ENCODE results near the gene JKAMP. TPM values are rescaled to one million over a fixed set of nuclear protein-coding genes. Genes with fewer than 3 reads are reported as not detected.
"Not testable (repeated sequence)": the region's sequence is repeated elsewhere in the genome, so short reads cannot be mapped to it uniquely, and the experiment has no call there.

JKAMP gene
- 10 to 100 TPM; 30.3 to 32.7 TPM for total RNA-seq

GRCh38 chr14:59483819-59484638 is at the start of gene JKAMP, which contains the start of gene L3HYPDH:
Gene JKAMP (plus strand): TSS chr14:59484517. CDS start chr14:59484590, 73 bp downstream.
Gene L3HYPDH (minus strand): TSS chr14:59484408. CDS start chr14:59484316, 92 bp downstream.
- DNase-seq = peak; percentile 98
- Mint-ChIP-seq H3K27me3 (no peaks in the 10 kb centered on the region), H3K27ac (peak within 1 kb of the TSS; percentile 96), H3K9me3 (no peaks in the 10 kb centered on the region), H3K36me3 (ENCODE audit: low read depth) (peaks cover 14% of the 10 kb centered on the region), H3K4me1 (peaks cover 65% of the 10 kb centered on the region), H3K4me3 (peak within 1 kb of the TSS; percentile 97)
- ChIA-PET POLR2A (interaction anchor here (0.6 kb wide), 1 partner anchor 88 kb away, joined by 5 read pairs; no protein-coding TSS in a partner anchor), CTCF (interaction anchor here (1.0 to 3.0 kb wide), 5 partner anchors 11 to 156 kb away, joined by 3 to 14 read pairs (median 5); no protein-coding TSS in a partner anchor)

GRCh38 chr14:59435101-59435500 is 49.2 kb upstream of the JKAMP start:
- Mint-ChIP-seq H3K36me3 (ENCODE audit: low read depth) (no peaks in the 10 kb centered on the region), H3K4me3 (no peak overlapping the region), H3K9me3 (no peaks in the 10 kb centered on the region), H3K27ac (no peak overlapping the region), H3K27me3 (no peaks in the 10 kb centered on the region), H3K4me1 (peaks cover 2% of the 10 kb centered on the region)
- ChIA-PET CTCF (interaction anchor here (1.4 kb wide), 1 partner anchor 306 kb away, joined by 3 read pairs; no protein-coding TSS in a partner anchor), POLR2A (no interaction called here)
- no peak for DNase-seq

- no peaks in the 10 kb centered on the region for H3K9me3 Mint-ChIP-seq
- no peaks in the 10 kb centered on the region for H3K27me3 Mint-ChIP-seq
- ChIA-PET CTCF (interaction anchor here (1.4 kb wide), 1 partner anchor 307 kb away, joined by 3 read pairs; no protein-coding TSS in a partner anchor), POLR2A (no interaction called here)
- no peak overlapping the region for H3K4me3 Mint-ChIP-seq
- H3K27ac Mint-ChIP-seq = no peak overlapping the region
- no peaks in the 10 kb centered on the region for H3K36me3 Mint-ChIP-seq (ENCODE audit: low read depth)
- H3K4me1 Mint-ChIP-seq = peaks cover 2% of the 10 kb centered on the region
- DNase-seq = no peak
These were observed 48.3 kb upstream of the JKAMP start for GRCh38 chr14:59435987-59436386.

GRCh38 chr14:59438195-59438647 is 46.1 kb upstream of the JKAMP start:
- Mint-ChIP-seq H3K27ac (no peak overlapping the region), H3K4me3 (no peak overlapping the region), H3K36me3 (ENCODE audit: low read depth) (no peaks in the 10 kb centered on the region), H3K9me3 (no peaks in the 10 kb centered on the region), H3K27me3 (no peaks in the 10 kb centered on the region), H3K4me1 (peaks cover 2% of the 10 kb centered on the region)
- ChIA-PET POLR2A (no interaction called here), CTCF (no interaction called here)
- no peak for DNase-seq

- ChIA-PET CTCF (no interaction called here), POLR2A (no interaction called here)
- H3K36me3 Mint-ChIP-seq (ENCODE audit: low read depth) = no peaks in the 10 kb centered on the region
- no peaks in the 10 kb centered on the region for H3K9me3 Mint-ChIP-seq
- peaks cover 2% of the 10 kb centered on the region for H3K4me1 Mint-ChIP-seq
- DNase-seq = no peak
- H3K4me3 Mint-ChIP-seq = no peak overlapping the region
- no peak overlapping the region for H3K27ac Mint-ChIP-seq
- H3K27me3 Mint-ChIP-seq = no peaks in the 10 kb centered on the region
These were observed 44.9 kb upstream of the JKAMP start for GRCh38 chr14:59439256-59439965.

GRCh38 chr14:59448673-59449072 is 35.6 kb upstream of the JKAMP start:
- DNase-seq; POLR2A ChIA-PET; H3K36me3 Mint-ChIP-seq (ENCODE audit: low read depth); H3K27me3 Mint-ChIP-seq; H3K9me3 Mint-ChIP-seq; H3K4me1 Mint-ChIP-seq; H3K4me3 Mint-ChIP-seq; H3K27ac Mint-ChIP-seq; CTCF ChIA-PET: not testable (repeated sequence)

- no peak for DNase-seq
- Mint-ChIP-seq H3K9me3 (no peaks in the 10 kb centered on the region), H3K4me1 (no peaks in the 10 kb centered on the region), H3K4me3 (no peak overlapping the region), H3K27me3 (no peaks in the 10 kb centered on the region), H3K27ac (no peak overlapping the region), H3K36me3 (ENCODE audit: low read depth) (peaks cover 4% of the 10 kb centered on the region)
- POLR2A ChIA-PET = no interaction called here
- CTCF ChIA-PET = interaction anchor here (1.6 kb wide), 1 partner anchor 22 kb away, joined by 3 read pairs; no protein-coding TSS in a partner anchor
These were observed 33.6 kb upstream of the JKAMP start for GRCh38 chr14:59450716-59451115.

GRCh38 chr14:59451849-59452248 is 32.5 kb upstream of the JKAMP start:
- no peak overlapping the region for H3K4me3 Mint-ChIP-seq
- DNase-seq = no peak
- no peaks in the 10 kb centered on the region for H3K4me1 Mint-ChIP-seq
- ChIA-PET CTCF (no interaction called here), POLR2A (no interaction called here)
- H3K36me3 Mint-ChIP-seq (ENCODE audit: low read depth) = peaks cover 7% of the 10 kb centered on the region
- H3K27me3 Mint-ChIP-seq = no peaks in the 10 kb centered on the region
- no peaks in the 10 kb centered on the region for H3K9me3 Mint-ChIP-seq
- H3K27ac Mint-ChIP-seq = no peak overlapping the region

- Mint-ChIP-seq H3K36me3 (ENCODE audit: low read depth) (peaks cover 9% of the 10 kb centered on the region), H3K4me1 (no peaks in the 10 kb centered on the region), H3K27me3 (no peaks in the 10 kb centered on the region), H3K4me3 (no peak overlapping the region), H3K9me3 (no peaks in the 10 kb centered on the region), H3K27ac (no peak overlapping the region)
- DNase-seq = no peak
- ChIA-PET CTCF (no interaction called here), POLR2A (no interaction called here)
These were observed 30.2 kb upstream of the JKAMP start for GRCh38 chr14:59454139-59454538.

GRCh38 chr14:59455411-59455810 is 28.9 kb upstream of the JKAMP start:
- Mint-ChIP-seq H3K27me3 (no peaks in the 10 kb centered on the region), H3K36me3 (ENCODE audit: low read depth) (peaks cover 13% of the 10 kb centered on the region), H3K4me3 (no peak overlapping the region), H3K27ac (no peak overlapping the region), H3K9me3 (no peaks in the 10 kb centered on the region), H3K4me1 (no peaks in the 10 kb centered on the region)
- POLR2A ChIA-PET = no interaction called here
- CTCF ChIA-PET = no interaction called here
- no peak for DNase-seq

- Mint-ChIP-seq H3K4me3 (no peak overlapping the region), H3K36me3 (ENCODE audit: low read depth) (peaks cover 14% of the 10 kb centered on the region), H3K9me3 (no peaks in the 10 kb centered on the region), H3K27me3 (no peaks in the 10 kb centered on the region), H3K27ac (no peak overlapping the region), H3K4me1 (peaks cover 2% of the 10 kb centered on the region)
- CTCF ChIA-PET = interaction anchor here (1.3 to 1.4 kb wide), 3 partner anchors 12 to 313 kb away, joined by 3 to 5 read pairs (median 4); no protein-coding TSS in a partner anchor
- POLR2A ChIA-PET = no interaction called here
- no peak for DNase-seq
These were observed 25.8 kb upstream of the JKAMP start for GRCh38 chr14:59458486-59458885.

- ChIA-PET POLR2A (no interaction called here), CTCF (no interaction called here)
- Mint-ChIP-seq H3K36me3 (ENCODE audit: low read depth) (peaks cover 11% of the 10 kb centered on the region), H3K27me3 (no peaks in the 10 kb centered on the region), H3K4me3 (no peak overlapping the region), H3K9me3 (no peaks in the 10 kb centered on the region), H3K4me1 (peaks cover 8% of the 10 kb centered on the region), H3K27ac (no peak overlapping the region)
- no peak for DNase-seq
These were observed 23.9 kb upstream of the JKAMP start for GRCh38 chr14:59460378-59460777.

- Mint-ChIP-seq H3K4me3 (no peak overlapping the region), H3K36me3 (ENCODE audit: low read depth) (peaks cover 9% of the 10 kb centered on the region), H3K9me3 (no peaks in the 10 kb centered on the region), H3K27me3 (peaks cover 4% of the 10 kb centered on the region), H3K27ac (no peak overlapping the region), H3K4me1 (peaks cover 12% of the 10 kb centered on the region)
- ChIA-PET POLR2A (no interaction called here), CTCF (no interaction called here)
- no peak for DNase-seq
These were observed 22.4 kb upstream of the JKAMP start for GRCh38 chr14:59461891-59462290.
